ENCODE results near the gene NAGK. TPM values are rescaled to one million over a fixed set of nuclear protein-coding genes. Genes with fewer than 3 reads are reported as not detected.
"Not testable (repeated sequence)": the region's sequence is repeated elsewhere in the genome, so short reads cannot be mapped to it uniquely, and the experiment has no call there.

Gene NAGK
- polyA plus RNA-seq, 10 donors, result 60.5 to 79.4 (median 68.8) TPM

DNA sequence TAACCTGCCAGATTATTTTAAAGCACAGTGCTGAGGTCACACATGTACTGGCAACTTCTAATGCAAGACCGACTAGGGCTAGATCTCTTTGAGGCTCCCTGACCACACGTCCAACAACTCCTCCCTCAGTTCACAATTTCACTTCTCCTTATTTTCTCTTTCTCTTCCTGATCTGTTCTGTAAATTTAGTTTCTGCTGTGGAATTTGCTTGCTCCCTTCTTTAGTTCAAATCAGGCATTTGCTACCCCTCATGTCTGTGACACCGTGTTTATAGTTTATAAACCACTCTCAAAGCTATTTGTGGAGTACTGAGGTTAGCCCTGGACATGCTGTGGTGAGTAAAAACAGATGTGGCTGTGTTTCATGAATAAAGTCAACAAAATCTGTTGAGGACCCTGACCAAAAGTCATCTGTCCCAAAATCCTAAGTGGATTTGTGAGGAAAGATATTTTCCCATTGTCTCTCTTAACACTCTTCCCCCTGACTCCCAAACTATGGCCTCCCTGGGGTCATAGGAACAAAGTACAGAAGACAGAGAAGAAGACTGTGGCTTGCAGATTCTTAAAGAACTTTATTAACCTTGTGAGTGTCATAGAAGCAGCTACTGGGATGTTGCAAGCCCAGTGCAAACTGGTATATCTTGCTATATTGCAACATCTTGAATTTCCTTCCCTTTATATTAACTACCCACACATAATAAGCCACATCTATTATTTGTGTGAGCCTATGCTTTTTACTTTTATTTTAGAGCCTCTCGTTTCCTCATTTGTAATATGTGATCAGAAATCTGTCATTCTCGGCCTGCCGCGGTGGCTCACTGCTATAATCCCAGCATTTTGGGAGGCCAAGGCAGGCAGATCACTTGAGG is 3.5 kb upstream of the NAGK start:
- DNase-seq, result no peak

DNA sequence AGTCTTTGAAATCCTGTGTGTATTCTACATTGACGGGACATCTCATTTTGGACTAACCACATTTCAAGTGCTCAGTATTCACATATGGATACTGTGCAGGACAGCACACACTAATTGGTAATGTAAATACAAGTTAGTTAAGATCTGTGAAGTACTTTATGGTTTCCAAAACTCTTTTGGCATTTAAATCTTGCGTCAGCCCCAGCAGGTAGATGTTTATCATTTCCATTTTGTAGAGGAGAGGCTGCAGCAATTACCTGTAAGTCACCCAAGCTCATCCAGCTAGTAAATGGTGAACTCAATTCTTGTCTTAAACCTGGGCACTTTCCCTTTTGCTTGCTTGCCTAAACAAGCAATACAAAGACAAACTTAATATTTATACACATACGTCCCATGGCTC is 1.6 kb upstream of the NAGK start:
- DNase-seq, result no peak

DNA sequence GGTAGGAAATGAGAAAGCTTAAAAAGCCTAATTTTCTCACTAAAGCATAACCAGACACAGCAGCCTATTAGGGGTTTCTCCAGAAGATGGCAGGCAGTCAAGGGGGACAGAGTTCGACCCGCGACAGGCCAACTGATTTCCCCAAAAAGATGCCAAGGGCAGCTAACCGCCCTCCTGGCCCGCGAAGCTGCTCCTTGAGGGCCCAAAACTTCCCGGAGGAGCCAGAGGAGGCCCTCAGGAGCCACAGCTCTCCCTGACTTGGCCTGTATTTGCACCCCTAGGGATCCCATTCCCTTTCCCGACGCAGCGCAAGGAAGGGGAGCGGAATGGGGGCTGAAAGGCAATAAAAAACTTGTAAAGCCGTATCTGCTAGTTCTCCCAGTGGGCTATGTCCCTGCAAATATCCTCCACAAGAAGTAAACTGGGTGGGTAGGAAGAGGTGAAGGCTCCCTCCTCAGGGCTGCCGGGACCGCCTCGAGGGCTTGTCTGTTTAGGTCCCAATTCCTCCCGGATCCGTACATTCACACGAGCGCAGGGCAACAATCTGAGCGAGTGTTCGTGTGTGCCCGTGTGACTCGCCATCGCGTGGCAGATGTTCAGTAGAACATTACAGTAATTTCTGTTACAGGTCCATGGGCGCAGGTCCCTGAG is 756 bp upstream of the NAGK start:
- no peak for DNase-seq

DNA sequence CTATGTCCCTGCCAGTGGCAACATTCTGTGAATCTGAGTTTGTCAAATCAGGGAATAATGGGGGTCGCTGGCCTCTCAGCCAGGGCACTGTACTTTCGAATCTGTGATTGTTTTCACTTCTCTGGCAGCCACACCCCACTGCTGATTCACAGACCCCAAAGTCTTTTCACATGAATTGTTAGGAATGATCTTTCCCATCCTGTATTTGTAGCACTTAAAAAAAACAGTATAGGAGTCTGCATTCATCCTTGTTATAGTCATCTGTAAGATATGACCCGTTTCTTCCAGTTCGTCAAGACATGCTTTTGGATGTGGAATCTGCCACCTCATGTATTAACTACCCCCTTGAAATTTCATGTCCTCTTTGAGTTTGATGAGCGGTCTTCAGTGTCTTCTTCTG is 928 bp downstream of the NAGK start:
- DNase-seq, result no peak

DNA sequence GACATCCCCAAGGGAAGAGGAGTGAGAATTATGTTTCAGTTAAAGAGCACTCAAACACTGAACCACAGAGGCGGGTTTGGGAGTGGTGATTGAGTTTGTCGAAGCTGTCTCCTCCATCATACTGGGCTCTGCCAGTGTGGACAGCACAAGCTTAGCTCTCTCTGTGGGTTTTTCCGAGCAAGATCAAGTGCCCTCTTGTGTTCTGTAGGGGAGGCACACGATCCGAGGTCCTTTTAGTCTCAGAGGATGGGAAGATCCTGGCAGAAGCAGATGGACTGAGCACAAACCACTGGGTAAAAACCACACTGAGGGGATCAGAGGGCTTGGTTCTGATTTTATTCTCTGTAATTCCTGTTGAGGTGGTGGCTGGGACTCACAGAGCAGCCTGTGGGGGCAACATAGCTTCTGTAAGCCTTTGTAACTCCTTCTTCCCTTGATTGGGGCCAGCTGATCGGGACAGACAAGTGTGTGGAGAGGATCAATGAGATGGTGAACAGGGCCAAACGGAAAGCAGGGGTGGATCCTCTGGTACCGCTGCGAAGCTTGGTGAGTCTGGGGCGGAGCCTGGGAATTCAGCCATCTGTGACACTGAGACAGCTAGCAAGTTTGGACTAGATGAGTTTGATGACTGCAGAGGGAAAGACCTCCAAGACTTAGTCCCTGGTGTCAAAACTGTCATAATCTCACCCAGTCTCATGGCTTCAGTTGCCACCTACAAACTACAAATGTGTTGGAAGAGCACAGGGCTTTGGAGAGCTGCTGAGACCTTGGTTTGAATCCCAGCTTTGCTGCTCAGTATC is 2.0 kb downstream of the NAGK start:
- no peak for DNase-seq

DNA sequence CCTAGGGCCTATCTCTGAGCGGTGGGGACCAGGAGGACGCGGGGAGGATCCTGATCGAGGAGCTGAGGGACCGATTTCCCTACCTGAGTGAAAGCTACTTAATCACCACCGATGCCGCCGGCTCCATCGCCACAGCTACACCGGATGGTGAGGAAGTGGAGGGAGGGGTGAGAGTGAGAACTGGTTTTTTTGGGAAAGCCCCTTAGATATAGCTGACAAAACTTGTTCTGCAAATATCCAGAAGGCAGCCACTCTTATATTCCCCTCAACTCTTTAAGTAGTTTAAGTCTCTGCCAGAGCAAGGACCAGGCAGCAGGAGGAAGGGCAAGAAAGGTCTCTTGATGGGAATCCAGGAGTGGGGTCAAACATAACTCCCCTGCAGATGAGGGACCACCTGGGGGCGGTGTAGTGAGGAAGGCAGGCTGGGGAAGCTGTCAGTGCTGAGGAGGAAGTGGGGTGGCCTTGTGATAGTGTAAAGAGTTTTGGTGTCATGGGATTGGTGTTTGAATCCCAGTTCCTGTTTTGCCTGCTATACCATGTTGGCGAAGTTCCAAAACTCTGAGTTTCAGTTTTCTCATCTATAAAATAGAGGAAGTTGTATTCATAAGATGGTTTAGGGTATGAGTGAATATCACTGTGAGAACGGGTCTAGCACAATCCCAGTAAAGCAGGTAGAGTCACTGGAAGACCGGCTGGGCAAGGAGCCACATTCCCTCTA is 3.4 kb downstream of the NAGK start:
- DNase-seq, result peak in 2 of 3 donors; percentile 50 to 66

DNA sequence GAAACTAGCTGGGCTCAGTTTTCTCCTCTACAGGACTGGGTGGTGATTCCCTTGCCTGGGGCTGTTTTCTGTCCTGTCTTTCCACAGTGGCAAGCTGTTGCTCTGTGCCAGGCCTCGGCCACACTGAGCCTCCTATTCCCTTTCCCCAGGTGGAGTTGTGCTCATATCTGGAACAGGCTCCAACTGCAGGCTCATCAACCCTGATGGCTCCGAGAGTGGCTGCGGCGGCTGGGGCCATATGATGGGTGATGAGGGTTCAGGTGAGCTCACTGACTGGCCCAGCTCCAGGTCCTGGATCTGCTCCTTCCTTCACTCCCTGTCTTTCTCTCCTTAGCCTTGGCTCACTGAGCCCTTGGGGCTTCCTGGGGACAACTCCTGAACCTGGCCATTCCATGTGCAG is 4.0 kb downstream of the NAGK start:
- DNase-seq, result no peak

DNA sequence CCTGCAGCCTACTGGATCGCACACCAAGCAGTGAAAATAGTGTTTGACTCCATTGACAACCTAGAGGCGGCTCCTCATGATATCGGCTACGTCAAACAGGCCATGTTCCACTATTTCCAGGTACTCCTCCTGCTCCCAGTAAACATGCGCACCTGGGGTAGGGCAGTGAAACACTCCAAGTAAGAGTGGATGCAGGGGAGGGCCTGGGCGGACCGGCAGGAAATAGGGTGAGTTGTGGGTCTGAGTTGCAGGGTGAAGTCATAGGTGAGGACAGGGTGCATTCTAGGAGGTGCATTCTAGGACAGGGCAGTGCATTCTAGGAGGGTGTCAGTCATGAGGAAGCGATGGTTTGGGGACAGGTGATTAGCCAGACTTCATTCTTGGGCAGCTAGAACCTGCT is 5.0 kb downstream of the NAGK start:
- DNase-seq, result no peak

DNA sequence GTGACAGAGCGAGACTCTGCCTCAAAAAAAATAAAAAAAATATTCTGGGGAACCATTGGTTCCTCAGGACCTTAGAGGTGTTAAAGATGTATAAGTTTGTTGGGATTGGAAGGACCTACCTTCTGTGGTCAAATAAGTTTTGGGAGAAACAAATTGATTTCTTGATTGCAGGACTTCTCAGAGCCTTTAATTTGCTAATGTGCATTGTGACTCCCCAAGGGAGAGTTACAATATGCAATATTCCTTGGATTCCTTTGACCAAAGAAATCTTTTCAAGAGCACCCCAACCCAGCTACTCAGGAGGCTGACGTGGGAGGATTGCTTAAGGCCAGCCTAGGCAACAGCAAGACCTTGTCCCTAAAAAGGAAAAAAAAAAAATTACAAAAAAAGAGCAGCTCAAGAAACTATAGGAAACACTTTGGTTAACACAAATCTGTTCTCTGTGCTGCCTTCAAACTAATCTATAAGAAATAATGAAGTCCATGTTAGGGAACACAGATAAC is 6.5 kb downstream of the NAGK start:
- no peak for DNase-seq

DNA sequence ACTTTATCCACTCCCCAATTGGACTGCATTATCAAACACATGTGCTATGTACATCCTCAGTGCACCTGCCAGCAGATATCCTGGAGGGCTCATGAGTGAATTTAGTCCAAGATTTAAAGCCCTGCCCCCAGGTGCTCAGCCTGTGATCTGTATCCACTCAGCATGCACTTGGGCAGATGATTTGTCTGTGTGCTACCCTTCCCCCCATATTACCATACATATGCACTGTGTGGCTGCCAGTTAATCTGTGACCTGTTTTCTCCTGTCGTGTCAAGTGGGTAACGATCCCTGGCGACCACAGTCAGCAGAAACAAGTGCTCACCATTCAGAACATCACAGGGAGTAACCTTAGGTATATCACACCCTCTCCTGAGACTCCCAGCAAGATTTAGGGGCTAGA is 10.2 kb downstream of the NAGK start:
- DNase-seq, result no peak

DNA sequence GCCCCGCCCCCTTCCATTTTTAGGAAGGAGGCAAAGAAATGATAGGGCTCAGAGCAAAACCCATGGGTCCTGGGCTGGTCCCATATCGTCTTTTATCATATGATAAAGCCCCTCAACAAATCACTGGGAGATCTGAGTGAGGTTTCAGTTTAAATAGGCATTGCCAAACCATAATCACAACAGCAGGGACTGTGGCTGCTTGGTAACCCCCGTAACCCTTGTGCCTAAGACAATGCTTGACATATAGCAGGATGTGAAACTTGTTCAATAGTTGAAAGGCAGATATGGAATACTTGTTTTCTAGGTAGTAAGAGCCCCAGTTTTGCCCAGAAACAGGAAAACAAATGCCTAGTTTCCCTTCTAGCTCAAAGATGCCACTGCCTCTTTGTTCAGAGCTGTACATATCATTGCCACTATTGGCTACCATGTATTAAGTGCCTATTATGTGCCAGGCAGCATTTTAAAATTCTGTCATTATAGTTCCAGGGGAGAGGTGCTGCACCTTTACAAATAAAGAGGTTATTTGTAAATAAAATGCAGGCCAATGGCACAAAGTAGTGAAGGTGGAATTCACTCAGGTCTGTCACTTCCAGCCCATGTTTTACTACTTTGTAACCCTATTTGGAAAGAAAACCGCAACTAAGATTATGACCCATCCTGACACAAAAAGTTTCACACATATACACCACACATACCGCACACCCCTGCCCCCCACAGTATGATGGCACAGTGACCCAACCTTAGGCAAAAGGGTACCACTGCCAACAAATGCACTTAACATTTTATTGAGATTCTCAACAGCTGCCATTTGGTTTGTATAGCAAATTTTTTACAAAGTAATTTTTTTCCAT is 14.2 kb downstream of the NAGK start:
- no peak for DNase-seq

DNA sequence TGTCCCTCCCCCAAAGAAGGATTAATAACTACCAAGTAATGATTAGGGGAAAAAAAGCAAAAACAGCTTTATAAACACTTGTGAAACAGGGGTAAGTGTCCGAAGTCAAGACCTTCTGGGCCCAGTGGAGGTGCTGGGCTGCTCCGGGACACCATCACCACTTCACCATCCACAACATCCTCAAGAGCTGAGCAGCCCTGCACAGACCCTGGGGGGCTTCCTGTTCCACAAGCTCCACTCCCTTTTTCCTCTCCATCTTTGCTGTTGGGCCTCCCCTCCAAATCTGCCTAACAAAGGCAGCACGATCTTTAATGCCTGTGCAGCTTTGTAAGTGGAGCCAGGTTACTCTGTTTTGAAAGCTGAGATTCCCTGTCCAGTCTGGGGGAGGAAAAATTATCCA is 14.8 kb downstream of the NAGK start:
- not testable (repeated sequence) for DNase-seq

DNA sequence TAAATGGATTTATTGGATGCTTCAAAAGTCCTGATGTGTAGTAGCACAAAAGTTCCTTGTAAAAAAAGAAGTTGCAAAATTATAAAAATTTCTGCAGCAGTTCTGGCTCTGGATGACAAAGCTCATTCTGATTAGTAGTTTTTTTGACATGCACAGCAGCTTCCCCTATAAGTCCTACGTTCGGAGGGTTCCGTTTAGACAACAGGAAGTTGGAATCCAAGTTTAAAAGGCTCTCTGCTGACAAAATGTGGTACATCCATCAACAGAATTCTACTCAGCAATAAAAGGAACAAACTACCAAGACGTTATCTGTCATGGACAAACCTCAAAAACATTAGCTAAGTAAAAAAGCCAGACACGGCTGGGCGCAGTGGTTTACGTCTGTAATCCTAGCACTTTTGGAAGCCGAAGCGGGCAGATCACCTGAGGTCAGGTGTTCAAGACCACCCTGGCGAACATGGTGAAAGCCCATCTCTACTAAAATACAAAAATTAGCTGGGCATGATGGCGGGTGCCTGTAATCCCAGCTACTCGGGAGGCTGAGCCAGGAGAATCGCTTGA is 15.4 kb downstream of the NAGK start:
- not testable (repeated sequence) for DNase-seq

DNA sequence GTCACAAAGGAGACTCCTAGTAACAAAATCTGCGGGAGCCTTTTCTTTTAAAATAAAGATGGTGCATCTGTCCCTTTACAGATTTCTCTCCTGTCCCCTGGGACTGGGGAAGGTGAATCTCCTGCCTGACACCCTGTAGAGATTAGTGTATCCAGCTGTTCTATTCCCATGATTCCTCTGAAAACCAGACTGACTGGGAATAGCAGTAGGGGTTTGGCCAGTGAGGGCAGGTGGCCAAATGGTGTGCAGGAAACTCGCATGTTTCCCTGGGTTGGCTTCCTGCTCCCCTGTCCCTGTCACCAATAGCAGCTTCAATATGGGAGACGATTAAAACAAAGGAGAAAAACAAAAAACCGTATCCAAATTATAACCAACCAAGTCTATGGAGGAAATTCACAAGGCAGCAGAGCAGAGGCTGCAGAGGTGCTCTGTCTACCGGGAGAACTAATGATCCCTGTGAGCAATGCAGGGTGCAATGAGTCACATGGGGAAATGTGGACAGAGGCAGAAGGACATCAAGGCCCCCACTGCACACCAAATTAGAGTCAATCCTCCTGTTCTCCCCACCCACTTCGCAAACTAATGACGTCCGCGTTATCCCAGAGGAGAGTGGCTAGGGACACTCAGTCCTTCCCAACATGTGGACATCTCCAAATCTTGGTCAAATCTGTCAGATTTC is 17.0 kb downstream of the NAGK start:
- DNase-seq, result not testable (repeated sequence)

DNA sequence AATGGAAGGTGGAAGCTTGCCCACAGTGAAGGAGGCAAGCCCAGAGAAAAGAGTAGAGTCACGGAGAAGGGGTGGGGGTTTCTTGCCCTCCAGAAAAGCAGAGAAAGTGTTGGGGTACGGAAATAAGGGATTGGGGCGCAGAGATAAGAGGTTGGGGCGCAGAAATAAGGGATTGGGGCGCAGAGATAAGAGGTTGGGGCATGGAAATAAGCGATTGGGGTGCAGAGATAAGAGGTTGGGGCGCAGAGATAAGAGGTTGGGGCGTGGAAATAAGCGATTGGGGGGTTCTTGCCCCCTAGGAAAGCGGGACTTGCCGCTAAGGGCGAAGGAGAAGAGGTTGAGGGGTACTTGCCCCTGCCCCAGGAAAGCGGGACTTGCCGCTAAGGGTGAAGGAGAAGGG is 21.0 kb downstream of the NAGK start:
- DNase-seq, result not testable (repeated sequence)

DNA sequence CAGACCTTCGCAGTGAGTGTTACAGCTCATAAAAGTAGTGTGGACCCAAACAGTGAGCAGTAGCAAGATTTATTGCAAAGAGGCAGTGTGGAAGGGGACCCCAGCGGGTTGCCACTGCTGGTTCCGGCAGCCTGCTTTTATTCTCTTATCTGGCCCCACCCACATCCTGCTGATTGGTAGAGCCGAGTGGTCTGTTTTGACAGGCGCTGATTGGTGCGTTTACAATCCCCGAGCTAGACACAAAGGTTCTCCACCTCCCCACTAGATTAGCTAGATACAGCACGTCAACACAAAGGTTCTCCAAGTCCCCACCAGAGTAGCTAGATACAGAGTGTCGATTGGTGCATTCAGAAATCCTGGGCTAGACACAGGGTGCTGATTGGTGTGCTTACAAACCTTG is 23.4 kb downstream of the NAGK start:
- DNase-seq, result not testable (repeated sequence)

DNA sequence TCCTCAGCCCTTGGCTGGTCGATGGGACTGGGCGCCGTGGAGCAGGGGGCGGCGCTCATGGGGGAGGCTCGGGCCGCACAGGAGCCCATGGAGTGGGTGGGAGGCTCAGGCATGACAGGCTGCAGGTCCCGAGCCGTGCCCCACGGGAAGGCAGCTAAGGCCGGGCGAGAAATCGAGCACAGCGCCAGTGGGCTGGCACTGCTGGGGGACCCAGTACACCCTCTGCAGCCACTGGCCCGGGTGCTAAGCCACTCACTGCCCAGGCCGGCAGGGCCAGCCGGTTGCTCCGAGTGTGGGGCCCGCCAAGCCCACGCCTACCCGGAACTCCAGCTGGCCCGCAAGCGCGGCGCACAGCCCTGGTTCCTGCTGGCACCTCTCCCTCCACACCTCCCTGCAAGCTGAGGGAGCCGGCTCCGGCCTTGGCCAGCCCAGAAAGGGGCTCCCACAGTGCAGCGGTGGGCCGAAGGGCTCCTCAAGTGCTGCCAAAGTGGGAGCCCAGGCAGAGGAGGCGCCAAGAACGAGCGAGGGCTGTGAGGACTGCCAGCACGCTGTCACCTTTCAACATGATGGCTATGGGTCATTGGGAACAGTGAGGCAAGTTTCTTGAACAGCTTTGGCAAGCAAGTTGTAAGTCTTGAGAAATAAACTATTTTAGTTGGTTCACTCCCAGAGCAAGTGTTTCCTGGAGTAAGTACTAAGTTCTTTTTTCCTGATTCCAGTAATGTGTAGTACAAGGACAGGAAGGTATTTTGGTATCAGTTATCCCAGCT is 24.2 kb downstream of the NAGK start:
- DNase-seq, result not testable (repeated sequence)

DNA sequence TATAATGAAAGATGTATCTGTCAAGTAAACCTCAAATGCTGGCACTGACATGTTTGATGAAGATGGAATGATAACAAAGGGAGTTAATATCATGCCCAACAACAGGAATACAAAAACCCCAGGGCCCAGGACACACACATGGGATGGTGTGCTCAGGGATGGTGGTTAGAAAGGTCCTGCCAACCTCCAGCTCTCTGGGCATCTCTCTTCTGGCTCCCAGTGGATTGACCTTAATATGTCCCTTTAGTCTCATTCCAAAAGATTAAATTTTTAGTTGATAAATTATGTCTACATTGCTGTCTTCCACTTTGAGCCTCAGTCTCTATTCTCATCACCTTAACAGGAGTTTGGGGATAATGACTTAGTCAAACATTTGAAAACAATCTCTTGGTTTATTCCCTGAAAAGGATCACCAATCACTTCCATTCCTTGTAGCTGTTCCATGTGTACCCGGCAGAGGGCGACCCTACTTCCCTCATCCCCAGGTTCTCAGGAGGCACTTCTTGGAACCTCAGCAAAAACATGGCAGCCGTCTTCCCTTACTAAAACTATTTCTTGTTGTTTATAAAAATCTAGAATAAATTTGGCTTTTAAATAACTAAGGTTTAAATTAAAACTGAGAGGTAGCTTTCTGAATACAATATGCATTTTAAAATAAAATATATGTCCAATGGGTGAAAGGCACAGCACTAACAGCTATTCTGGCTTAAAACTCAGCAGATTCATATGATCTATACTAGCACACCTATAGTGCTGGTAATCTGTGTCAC is 31.9 kb downstream of the NAGK start:
- DNase-seq, result peak; percentile 10 to 47 (median 15)
